ENCODE results near the gene AZI2. TPM values are rescaled to one million over a fixed set of nuclear protein-coding genes. Genes with fewer than 3 reads are reported as not detected.

Gene AZI2
- total RNA-seq, 1 experiment from 2014 or later = 31.3 TPM

DNA sequence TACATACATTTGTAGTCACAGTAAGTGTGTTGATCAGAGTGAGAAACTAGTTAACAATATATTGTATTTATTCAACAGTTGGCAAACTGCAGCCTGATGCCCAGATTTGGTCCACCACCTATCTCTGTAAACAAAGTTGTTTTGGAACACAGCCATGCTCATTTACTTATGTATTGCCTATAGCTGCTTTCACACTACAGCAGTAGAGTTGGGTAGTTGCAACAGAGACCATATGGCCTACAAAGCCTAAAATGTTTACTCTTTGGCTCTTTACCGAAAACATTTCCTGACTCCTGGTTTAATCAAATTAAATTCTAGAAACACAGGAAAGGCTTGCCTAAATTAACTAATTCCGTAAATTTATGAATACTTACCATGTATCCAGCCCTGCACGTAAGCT lies 67.8 kb downstream of the AZI2 start:
- POLR2A ChIA-PET = no interaction called here
- no peak overlapping the region for H3K27ac Mint-ChIP-seq
- H3K27me3 Mint-ChIP-seq (ENCODE audit: low read depth) = no peaks in the 10 kb centered on the region
- H3K36me3 Mint-ChIP-seq = no peaks in the 10 kb centered on the region; the same call in 1 of the 2 replicates
- no peak overlapping the region for H3K4me3 Mint-ChIP-seq
- DNase-seq (ENCODE audit: low spot score) (no peak), ATAC-seq (no peak)
- no peak for TF ChIP-seq NR3C1 (CRISPR knock-in tag; conservative IDR thresholded peaks at IDR 0.05; ENCODE audit: low read depth)
- no peak for TF ChIP-seq IRF2 (CRISPR knock-in tag; IDR thresholded peaks at IDR 0.05; ENCODE audit: borderline replicate concordance, low read depth)
- TF ChIP-seq, protein P1, sequence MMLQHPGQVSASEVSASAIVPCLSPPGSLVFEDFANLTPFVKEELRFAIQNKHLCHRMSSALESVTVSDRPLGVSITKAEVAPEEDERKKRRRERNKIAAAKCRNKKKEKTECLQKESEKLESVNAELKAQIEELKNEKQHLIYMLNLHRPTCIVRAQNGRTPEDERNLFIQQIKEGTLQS (CRISPR knock-in tag; conservative IDR thresholded peaks at IDR 0.05) = no peak
- no peak for TF ChIP-seq ETV6 (CRISPR knock-in tag; IDR thresholded peaks at IDR 0.05)
- TF ChIP-seq NR1H2 (CRISPR knock-in tag; IDR thresholded peaks at IDR 0.05) = no peak
- TF ChIP-seq, protein P2, sequence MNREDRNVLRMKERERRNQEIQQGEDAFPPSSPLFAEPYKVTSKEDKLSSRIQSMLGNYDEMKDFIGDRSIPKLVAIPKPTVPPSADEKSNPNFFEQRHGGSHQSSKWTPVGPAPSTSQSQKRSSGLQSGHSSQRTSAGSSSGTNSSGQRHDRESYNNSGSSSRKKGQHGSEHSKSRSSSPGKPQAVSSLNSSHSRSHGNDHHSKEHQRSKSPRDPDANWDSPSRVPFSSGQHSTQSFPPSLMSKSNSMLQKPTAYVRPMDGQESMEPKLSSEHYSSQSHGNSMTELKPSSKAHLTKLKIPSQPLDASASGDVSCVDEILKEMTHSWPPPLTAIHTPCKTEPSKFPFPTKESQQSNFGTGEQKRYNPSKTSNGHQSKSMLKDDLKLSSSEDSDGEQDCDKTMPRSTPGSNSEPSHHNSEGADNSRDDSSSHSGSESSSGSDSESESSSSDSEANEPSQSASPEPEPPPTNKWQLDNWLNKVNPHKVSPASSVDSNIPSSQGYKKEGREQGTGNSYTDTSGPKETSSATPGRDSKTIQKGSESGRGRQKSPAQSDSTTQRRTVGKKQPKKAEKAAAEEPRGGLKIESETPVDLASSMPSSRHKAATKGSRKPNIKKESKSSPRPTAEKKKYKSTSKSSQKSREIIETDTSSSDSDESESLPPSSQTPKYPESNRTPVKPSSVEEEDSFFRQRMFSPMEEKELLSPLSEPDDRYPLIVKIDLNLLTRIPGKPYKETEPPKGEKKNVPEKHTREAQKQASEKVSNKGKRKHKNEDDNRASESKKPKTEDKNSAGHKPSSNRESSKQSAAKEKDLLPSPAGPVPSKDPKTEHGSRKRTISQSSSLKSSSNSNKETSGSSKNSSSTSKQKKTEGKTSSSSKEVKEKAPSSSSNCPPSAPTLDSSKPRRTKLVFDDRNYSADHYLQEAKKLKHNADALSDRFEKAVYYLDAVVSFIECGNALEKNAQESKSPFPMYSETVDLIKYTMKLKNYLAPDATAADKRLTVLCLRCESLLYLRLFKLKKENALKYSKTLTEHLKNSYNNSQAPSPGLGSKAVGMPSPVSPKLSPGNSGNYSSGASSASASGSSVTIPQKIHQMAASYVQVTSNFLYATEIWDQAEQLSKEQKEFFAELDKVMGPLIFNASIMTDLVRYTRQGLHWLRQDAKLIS (CRISPR knock-in tag; IDR thresholded peaks at IDR 0.05; ENCODE audit: borderline replicate concordance) = no peak
- TF ChIP-seq, protein P3, sequence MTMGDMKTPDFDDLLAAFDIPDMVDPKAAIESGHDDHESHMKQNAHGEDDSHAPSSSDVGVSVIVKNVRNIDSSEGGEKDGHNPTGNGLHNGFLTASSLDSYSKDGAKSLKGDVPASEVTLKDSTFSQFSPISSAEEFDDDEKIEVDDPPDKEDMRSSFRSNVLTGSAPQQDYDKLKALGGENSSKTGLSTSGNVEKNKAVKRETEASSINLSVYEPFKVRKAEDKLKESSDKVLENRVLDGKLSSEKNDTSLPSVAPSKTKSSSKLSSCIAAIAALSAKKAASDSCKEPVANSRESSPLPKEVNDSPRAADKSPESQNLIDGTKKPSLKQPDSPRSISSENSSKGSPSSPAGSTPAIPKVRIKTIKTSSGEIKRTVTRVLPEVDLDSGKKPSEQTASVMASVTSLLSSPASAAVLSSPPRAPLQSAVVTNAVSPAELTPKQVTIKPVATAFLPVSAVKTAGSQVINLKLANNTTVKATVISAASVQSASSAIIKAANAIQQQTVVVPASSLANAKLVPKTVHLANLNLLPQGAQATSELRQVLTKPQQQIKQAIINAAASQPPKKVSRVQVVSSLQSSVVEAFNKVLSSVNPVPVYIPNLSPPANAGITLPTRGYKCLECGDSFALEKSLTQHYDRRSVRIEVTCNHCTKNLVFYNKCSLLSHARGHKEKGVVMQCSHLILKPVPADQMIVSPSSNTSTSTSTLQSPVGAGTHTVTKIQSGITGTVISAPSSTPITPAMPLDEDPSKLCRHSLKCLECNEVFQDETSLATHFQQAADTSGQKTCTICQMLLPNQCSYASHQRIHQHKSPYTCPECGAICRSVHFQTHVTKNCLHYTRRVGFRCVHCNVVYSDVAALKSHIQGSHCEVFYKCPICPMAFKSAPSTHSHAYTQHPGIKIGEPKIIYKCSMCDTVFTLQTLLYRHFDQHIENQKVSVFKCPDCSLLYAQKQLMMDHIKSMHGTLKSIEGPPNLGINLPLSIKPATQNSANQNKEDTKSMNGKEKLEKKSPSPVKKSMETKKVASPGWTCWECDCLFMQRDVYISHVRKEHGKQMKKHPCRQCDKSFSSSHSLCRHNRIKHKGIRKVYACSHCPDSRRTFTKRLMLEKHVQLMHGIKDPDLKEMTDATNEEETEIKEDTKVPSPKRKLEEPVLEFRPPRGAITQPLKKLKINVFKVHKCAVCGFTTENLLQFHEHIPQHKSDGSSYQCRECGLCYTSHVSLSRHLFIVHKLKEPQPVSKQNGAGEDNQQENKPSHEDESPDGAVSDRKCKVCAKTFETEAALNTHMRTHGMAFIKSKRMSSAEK (CRISPR knock-in tag; IDR thresholded peaks at IDR 0.05; ENCODE audit: borderline replicate concordance) = no peak
- TF ChIP-seq, protein P4, sequence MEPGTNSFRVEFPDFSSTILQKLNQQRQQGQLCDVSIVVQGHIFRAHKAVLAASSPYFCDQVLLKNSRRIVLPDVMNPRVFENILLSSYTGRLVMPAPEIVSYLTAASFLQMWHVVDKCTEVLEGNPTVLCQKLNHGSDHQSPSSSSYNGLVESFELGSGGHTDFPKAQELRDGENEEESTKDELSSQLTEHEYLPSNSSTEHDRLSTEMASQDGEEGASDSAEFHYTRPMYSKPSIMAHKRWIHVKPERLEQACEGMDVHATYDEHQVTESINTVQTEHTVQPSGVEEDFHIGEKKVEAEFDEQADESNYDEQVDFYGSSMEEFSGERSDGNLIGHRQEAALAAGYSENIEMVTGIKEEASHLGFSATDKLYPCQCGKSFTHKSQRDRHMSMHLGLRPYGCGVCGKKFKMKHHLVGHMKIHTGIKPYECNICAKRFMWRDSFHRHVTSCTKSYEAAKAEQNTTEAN (CRISPR knock-in tag; IDR thresholded peaks at IDR 0.05) = no peak
- no peak for TF ChIP-seq OVOL2 (CRISPR knock-in tag; IDR thresholded peaks at IDR 0.05; ENCODE audit: borderline replicate concordance)
- TF ChIP-seq MYBL2 (CRISPR knock-in tag; IDR thresholded peaks at IDR 0.05) = no peak
- TF ChIP-seq FOXP1 (CRISPR knock-in tag; IDR thresholded peaks at IDR 0.05; ENCODE audit: borderline replicate concordance) = no peak
- no peak for TF ChIP-seq SP1 (CRISPR knock-in tag; conservative IDR thresholded peaks at IDR 0.05)
- no peak for TF ChIP-seq NR2C2 (CRISPR knock-in tag; IDR thresholded peaks at IDR 0.05)
- TF ChIP-seq, protein P5, sequence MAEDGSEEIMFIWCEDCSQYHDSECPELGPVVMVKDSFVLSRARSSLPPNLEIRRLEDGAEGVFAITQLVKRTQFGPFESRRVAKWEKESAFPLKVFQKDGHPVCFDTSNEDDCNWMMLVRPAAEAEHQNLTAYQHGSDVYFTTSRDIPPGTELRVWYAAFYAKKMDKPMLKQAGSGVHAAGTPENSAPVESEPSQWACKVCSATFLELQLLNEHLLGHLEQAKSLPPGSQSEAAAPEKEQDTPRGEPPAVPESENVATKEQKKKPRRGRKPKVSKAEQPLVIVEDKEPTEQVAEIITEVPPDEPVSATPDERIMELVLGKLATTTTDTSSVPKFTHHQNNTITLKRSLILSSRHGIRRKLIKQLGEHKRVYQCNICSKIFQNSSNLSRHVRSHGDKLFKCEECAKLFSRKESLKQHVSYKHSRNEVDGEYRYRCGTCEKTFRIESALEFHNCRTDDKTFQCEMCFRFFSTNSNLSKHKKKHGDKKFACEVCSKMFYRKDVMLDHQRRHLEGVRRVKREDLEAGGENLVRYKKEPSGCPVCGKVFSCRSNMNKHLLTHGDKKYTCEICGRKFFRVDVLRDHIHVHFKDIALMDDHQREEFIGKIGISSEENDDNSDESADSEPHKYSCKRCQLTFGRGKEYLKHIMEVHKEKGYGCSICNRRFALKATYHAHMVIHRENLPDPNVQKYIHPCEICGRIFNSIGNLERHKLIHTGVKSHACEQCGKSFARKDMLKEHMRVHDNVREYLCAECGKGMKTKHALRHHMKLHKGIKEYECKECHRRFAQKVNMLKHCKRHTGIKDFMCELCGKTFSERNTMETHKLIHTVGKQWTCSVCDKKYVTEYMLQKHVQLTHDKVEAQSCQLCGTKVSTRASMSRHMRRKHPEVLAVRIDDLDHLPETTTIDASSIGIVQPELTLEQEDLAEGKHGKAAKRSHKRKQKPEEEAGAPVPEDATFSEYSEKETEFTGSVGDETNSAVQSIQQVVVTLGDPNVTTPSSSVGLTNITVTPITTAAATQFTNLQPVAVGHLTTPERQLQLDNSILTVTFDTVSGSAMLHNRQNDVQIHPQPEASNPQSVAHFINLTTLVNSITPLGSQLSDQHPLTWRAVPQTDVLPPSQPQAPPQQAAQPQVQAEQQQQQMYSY (CRISPR knock-in tag; IDR thresholded peaks at IDR 0.05) = no peak
- TF ChIP-seq ATF1 (CRISPR knock-in tag; IDR thresholded peaks at IDR 0.05) = no peak
- TF ChIP-seq CREB1 (CRISPR knock-in tag; IDR thresholded peaks at IDR 0.05) = no peak
- TF ChIP-seq, protein P6, sequence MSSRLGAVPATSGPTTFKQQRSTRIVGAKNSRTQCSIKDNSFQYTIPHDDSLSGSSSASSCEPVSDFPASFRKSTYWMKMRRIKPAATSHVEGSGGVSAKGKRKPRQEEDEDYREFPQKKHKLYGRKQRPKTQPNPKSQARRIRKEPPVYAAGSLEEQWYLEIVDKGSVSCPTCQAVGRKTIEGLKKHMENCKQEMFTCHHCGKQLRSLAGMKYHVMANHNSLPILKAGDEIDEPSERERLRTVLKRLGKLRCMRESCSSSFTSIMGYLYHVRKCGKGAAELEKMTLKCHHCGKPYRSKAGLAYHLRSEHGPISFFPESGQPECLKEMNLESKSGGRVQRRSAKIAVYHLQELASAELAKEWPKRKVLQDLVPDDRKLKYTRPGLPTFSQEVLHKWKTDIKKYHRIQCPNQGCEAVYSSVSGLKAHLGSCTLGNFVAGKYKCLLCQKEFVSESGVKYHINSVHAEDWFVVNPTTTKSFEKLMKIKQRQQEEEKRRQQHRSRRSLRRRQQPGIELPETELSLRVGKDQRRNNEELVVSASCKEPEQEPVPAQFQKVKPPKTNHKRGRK (CRISPR knock-in tag; IDR thresholded peaks at IDR 0.05; ENCODE audit: borderline replicate concordance) = no peak
- TF ChIP-seq, protein P7, sequence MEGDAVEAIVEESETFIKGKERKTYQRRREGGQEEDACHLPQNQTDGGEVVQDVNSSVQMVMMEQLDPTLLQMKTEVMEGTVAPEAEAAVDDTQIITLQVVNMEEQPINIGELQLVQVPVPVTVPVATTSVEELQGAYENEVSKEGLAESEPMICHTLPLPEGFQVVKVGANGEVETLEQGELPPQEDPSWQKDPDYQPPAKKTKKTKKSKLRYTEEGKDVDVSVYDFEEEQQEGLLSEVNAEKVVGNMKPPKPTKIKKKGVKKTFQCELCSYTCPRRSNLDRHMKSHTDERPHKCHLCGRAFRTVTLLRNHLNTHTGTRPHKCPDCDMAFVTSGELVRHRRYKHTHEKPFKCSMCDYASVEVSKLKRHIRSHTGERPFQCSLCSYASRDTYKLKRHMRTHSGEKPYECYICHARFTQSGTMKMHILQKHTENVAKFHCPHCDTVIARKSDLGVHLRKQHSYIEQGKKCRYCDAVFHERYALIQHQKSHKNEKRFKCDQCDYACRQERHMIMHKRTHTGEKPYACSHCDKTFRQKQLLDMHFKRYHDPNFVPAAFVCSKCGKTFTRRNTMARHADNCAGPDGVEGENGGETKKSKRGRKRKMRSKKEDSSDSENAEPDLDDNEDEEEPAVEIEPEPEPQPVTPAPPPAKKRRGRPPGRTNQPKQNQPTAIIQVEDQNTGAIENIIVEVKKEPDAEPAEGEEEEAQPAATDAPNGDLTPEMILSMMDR (IDR thresholded peaks at IDR 0.05) = no peak
- no peaks in the 10 kb centered on the region for H3K9me3 Mint-ChIP-seq
- H3K4me1 Mint-ChIP-seq = peaks cover 6% of the 10 kb centered on the region; the same call in 1 of the 2 replicates
- CTCF ChIA-PET = no interaction called here
